ENCODE results near the gene PROCA1. TPM values are rescaled to one million over a fixed set of nuclear protein-coding genes. Genes with fewer than 3 reads are reported as not detected.
"Not testable (repeated sequence)": the region's sequence is repeated elsewhere in the genome, so short reads cannot be mapped to it uniquely, and the experiment has no call there.

PROCA1 gene
- total RNA-seq, 2 donors from 2014 or later: not detected

GRCh38 chr17:28665994-28666393, 45.7 kb downstream of the PROCA1 start:
- Histone ChIP-seq H3K27me3 (no peaks in the 10 kb centered on the region), H3K4me1 (peaks cover 25% of the 10 kb centered on the region), H3K27ac (no peak overlapping the region), H3K36me3 (replicated peaks in 1 of 2; ENCODE audit: insufficient read depth in 1 of 2, low read depth in 2 of 2) (peaks cover 0 to 3% of the 10 kb centered on the region in 2 donors), H3K9me3 (no peaks in the 10 kb centered on the region), H3K4me3 (no peak overlapping the region)
- DNase-seq: no peak
- TF ChIP-seq, protein P1, sequence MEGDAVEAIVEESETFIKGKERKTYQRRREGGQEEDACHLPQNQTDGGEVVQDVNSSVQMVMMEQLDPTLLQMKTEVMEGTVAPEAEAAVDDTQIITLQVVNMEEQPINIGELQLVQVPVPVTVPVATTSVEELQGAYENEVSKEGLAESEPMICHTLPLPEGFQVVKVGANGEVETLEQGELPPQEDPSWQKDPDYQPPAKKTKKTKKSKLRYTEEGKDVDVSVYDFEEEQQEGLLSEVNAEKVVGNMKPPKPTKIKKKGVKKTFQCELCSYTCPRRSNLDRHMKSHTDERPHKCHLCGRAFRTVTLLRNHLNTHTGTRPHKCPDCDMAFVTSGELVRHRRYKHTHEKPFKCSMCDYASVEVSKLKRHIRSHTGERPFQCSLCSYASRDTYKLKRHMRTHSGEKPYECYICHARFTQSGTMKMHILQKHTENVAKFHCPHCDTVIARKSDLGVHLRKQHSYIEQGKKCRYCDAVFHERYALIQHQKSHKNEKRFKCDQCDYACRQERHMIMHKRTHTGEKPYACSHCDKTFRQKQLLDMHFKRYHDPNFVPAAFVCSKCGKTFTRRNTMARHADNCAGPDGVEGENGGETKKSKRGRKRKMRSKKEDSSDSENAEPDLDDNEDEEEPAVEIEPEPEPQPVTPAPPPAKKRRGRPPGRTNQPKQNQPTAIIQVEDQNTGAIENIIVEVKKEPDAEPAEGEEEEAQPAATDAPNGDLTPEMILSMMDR (IDR thresholded peaks at IDR 0.05): no peak
- no peak for TF ChIP-seq POLR2A (IDR thresholded peaks at IDR 0.05)
- no peak for ATAC-seq
- intact Hi-C loops (cut with DNase I): no loop called here
- 74 to 80% methylated on average over 2 of the region's 2 CpGs for WGBS, 2 donors

DNA sequence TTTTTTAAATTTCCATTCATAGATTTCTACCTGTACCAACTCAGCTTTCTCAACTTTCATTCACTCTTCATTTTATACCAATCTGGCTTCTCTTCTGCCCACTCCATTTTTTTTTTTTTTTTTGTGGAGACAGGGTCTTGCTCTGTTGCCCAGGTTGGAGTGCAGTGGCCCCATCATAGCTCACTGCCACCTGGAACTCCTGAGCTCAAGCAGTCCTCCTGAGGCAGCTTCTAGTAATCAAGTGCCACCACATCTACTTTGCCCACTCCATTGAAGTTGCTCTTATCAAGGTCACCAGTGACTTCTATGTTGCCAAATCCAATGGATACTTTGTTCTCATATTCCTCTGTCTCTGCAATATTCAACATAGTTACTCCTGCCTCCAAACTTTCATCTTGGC, 48.0 kb downstream of the PROCA1 start:
- Histone ChIP-seq H3K9me3 (no peaks in the 10 kb centered on the region), H3K4me3 (no peak overlapping the region), H3K27me3 (no peaks in the 10 kb centered on the region), H3K36me3 (replicated peaks in 1 of 2; ENCODE audit: insufficient read depth in 1 of 2, low read depth in 2 of 2) (peaks cover 0 to 8% of the 10 kb centered on the region in 2 donors), H3K4me1 (peaks cover 33% of the 10 kb centered on the region), H3K27ac (no peak overlapping the region)
- ATAC-seq (no peak), DNase-seq (no peak)
- intact Hi-C loops (cut with DNase I): loop anchor here (5.0 kb wide), 1 partner anchor 49 kb away; the partner anchor contains the start of gene PROCA1
- TF ChIP-seq POLR2A (IDR thresholded peaks at IDR 0.05): no peak
- TF ChIP-seq, protein P1 (IDR thresholded peaks at IDR 0.05): no peak

GRCh38 chr17:28662527-28662829, 49.2 kb downstream of the PROCA1 start:
- DNase-seq: no peak
- Histone ChIP-seq H3K27ac (peak overlapping the region; percentile 87 to 96 (median 92)), H3K36me3 (replicated peaks in 1 of 2; ENCODE audit: insufficient read depth in 1 of 2, low read depth in 2 of 2) (peaks cover 2 to 8% of the 10 kb centered on the region in 2 donors), H3K4me1 (peaks cover 33% of the 10 kb centered on the region), H3K27me3 (no peaks in the 10 kb centered on the region), H3K4me3 (peak overlapping the region; percentile 37 to 45), H3K9me3 (no peaks in the 10 kb centered on the region)
- ATAC-seq: no peak
- TF ChIP-seq, protein P1 (IDR thresholded peaks at IDR 0.05): no peak
- no peak for TF ChIP-seq POLR2A (IDR thresholded peaks at IDR 0.05)
- WGBS, 2 donors: 0 to 1% methylated on average over 10 of the region's 10 CpGs
- intact Hi-C loops (cut with DNase I): loop anchor here (5.0 kb wide), 1 partner anchor 50 kb away; the partner anchor contains the start of gene PROCA1

GRCh38 chr17:28661635-28662526, 49.8 kb downstream of the PROCA1 start, which contains the start of the genes SDF2 and SUPT6H:
TSS of gene SDF2 (minus strand) at chr17:28661906. CDS start at chr17:28661876, 30 bp downstream.
TSS of gene SUPT6H (plus strand) at chr17:28662205. CDS start at chr17:28673402, 11,197 bp downstream.
- peak; percentile 45 to 91 (median 86) for TF ChIP-seq POLR2A (IDR thresholded peaks at IDR 0.05)
- TF ChIP-seq, protein P1 (IDR thresholded peaks at IDR 0.05): peak in 1 of 7 experiments; percentile 16
- WGBS, 2 donors: 0 to 1% methylated on average over 32 to 66 of the region's 66 CpGs
- Histone ChIP-seq H3K36me3 (replicated peaks in 1 of 2; ENCODE audit: insufficient read depth in 1 of 2, low read depth in 2 of 2) (peaks cover 2 to 8% of the 10 kb centered on the region in 2 donors), H3K4me1 (peaks cover 33% of the 10 kb centered on the region), H3K27ac (peak within 1 kb of the TSS; percentile 87 to 96 (median 92)), H3K27me3 (no peaks in the 10 kb centered on the region), H3K9me3 (no peaks in the 10 kb centered on the region), H3K4me3 (peak within 1 kb of the TSS; percentile 37 to 45)
- DNase-seq (peak; percentile 88 to 91 (median 90)), ATAC-seq (peak; percentile 94)
- intact Hi-C loops (cut with DNase I): loop anchor here (5.0 kb wide), 1 partner anchor 50 kb away; the partner anchor contains the start of gene PROCA1

DNA sequence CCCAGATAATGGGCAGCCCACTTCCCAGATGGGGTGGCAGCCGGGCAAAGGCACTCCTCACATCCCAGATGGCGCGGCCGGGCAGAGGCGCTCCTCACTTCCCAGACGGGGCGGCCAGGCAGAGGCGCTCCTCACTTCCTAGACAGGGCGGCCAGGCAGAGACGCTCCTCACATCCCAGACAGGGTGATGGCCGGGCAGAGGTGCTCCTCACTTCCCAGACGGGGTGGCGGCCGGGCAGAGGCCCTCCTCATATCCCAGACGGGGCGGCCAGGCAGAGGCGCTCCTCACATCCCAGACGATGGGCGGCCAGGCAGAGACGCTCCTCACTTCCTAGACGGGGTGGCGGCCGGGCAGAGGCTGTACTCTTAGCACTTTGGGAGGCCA, 52.2 kb downstream of the PROCA1 start:
- H3K4me3 ChIP-seq; H3K27ac ChIP-seq; ATAC-seq; H3K27me3 ChIP-seq; H3K9me3 ChIP-seq; intact Hi-C loops (cut with DNase I); H3K36me3 ChIP-seq (replicated peaks in 1 of 2; ENCODE audit: insufficient read depth in 1 of 2, low read depth in 2 of 2); DNase-seq: not testable (repeated sequence)
- 93 to 97% methylated on average over 7 to 23 of the region's 23 CpGs for WGBS, 2 donors
- peaks cover 28% of the 10 kb centered on the region for H3K4me1 ChIP-seq

DNA sequence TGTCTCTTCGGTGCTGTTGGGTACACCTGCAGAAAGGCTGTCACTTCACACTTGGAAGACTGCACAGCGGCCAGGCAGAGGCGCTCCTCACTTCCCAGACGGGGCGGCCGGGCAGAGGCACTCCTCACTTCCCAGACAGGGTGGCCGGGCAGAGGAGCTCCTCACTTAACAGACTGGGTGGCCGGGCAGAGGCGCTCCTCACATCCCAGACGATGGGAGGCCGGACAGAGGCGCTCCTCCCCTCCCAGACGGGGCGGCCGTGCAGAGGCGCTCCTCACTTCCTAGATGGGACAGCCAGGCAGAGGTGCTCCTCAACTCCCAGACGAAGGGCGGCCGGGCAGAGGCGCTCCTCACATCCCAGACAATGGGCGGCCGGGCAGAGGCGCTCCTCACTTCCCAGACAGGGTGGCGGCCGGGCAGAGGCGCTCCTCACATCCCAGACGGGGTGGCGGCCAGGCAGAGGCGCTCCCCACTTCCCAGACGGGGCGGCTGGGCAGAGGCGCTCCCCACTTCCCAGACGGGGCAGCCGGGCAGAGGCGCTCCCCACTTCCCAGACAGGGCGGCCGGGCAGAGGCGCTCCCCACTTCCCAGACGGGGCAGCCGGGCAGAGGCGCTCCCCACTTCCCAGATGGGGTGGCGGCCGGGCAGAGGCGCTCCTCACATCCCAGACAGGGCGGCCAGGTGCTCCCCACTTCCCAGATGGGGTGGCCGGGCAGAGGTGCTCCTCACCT, 52.8 kb downstream of the PROCA1 start:
- H3K4me1 ChIP-seq: peaks cover 24% of the 10 kb centered on the region
- DNase-seq; H3K4me3 ChIP-seq; ATAC-seq; intact Hi-C loops (cut with DNase I); H3K27ac ChIP-seq; H3K9me3 ChIP-seq; H3K27me3 ChIP-seq; H3K36me3 ChIP-seq (replicated peaks in 1 of 2; ENCODE audit: insufficient read depth in 1 of 2, low read depth in 2 of 2): not testable (repeated sequence)
- 92 to 100% methylated on average over 9 to 33 of the region's 46 CpGs for WGBS, 2 donors

GRCh38 chr17:28658342-28658741, 53.3 kb downstream of the PROCA1 start:
- H3K4me3 ChIP-seq; H3K27ac ChIP-seq; intact Hi-C loops (cut with DNase I); H3K36me3 ChIP-seq (replicated peaks in 1 of 2; ENCODE audit: insufficient read depth in 1 of 2, low read depth in 2 of 2); DNase-seq; ATAC-seq; H3K27me3 ChIP-seq; H3K9me3 ChIP-seq: not testable (repeated sequence)
- WGBS, 2 donors: 92 to 94% methylated on average over 7 of the region's 8 CpGs
- peaks cover 18% of the 10 kb centered on the region for H3K4me1 ChIP-seq
